ENCODE results near the gene IFI30. TPM values are rescaled to one million over a fixed set of nuclear protein-coding genes. Genes with fewer than 3 reads are reported as not detected.

IFI30 gene
- total RNA-seq, 4 donors from 2014 or later = 10.0 to 50.8 (median 32.8) TPM

- TF ChIP-seq POLR2A (IDR thresholded peaks at IDR 0.05) = no peak
- in situ Hi-C loops (cut with MboI; ENCODE audit: low pct_ligation_motif_present in 1 of 4, low pct_unique_long_range_greater_than_20kb in 1 of 4, low sequenced_read_pairs in 3 of 4) = no loop called here
- intact Hi-C loops (cut with DNase I; ENCODE audit: low total_unique reads) = no loop called here
- Histone ChIP-seq H3K4me1 (no peaks in the 10 kb centered on the region), H3K27ac (no peak overlapping the region), H3K4me3 (no peak overlapping the region), H3K9me3 (no peaks in the 10 kb centered on the region), H3K27me3 (no peaks in the 10 kb centered on the region), H3K36me3 (peaks cover 0 to 49% (median 20%) of the 10 kb centered on the region in 4 donors)
- no peak for DNase-seq
- 97% methylated on average over 15 of the region's 19 CpGs; no CpG with 5 or more reads in 1 of the 2 donors for WGBS, 2 donors (ENCODE audit: low coverage in 1 of 2)
These were observed 28.1 kb upstream of the IFI30 start for GRCh38 chr19:18145391-18145999.

GRCh38 chr19:18147396-18147795 lies 26.2 kb upstream of the IFI30 start:
- H3K9me3 ChIP-seq = no peaks in the 10 kb centered on the region
- H3K4me1 ChIP-seq = peaks cover 8 to 10% (median 9%) of the 10 kb centered on the region in 4 donors
- intact Hi-C loops (cut with DNase I; ENCODE audit: low total_unique reads) = no loop called here
- H3K36me3 ChIP-seq = peaks cover 0 to 37% (median 16%) of the 10 kb centered on the region in 4 donors
- H3K27me3 ChIP-seq = no peaks in the 10 kb centered on the region
- H3K27ac ChIP-seq = no peak overlapping the region
- in situ Hi-C loops (cut with MboI; ENCODE audit: low pct_ligation_motif_present in 1 of 4, low pct_unique_long_range_greater_than_20kb in 1 of 4, low sequenced_read_pairs in 3 of 4) = no loop called here
- TF ChIP-seq POLR2A (IDR thresholded peaks at IDR 0.05) (no peak), POLR2AphosphoS5 (IDR thresholded peaks at IDR 0.05) (no peak), CTCF (IDR thresholded peaks at IDR 0.05) (no peak), EP300 (IDR thresholded peaks at IDR 0.05; ENCODE audit: low read depth) (no peak)
- WGBS, 2 donors (ENCODE audit: low coverage in 1 of 2) = 94% methylated on average over 13 of the region's 13 CpGs; no CpG with 5 or more reads in 1 of the 2 donors
- DNase-seq = no peak
- no peak overlapping the region for H3K4me3 ChIP-seq

GRCh38 chr19:18149596-18149975 lies 24.0 kb upstream of the IFI30 start:
- H3K4me1 ChIP-seq = peaks cover 19 to 21% (median 20%) of the 10 kb centered on the region in 4 donors
- 78 to 90% methylated on average over 9 to 16 of the region's 16 CpGs for WGBS, 2 donors (ENCODE audit: low coverage in 1 of 2)
- H3K4me3 ChIP-seq = no peak overlapping the region
- no peaks in the 10 kb centered on the region for H3K27me3 ChIP-seq
- in situ Hi-C loops (cut with MboI; ENCODE audit: low pct_ligation_motif_present in 1 of 4, low pct_unique_long_range_greater_than_20kb in 1 of 4, low sequenced_read_pairs in 3 of 4) (no loop called here), intact Hi-C loops (cut with DNase I; ENCODE audit: low total_unique reads) (no loop called here)
- H3K36me3 ChIP-seq = peaks cover 0 to 21% (median 8%) of the 10 kb centered on the region in 4 donors
- H3K27ac ChIP-seq = no peak overlapping the region
- DNase-seq = no peak
- no peaks in the 10 kb centered on the region for H3K9me3 ChIP-seq
- TF ChIP-seq POLR2A (IDR thresholded peaks at IDR 0.05) (no peak), EP300 (IDR thresholded peaks at IDR 0.05; ENCODE audit: low read depth) (no peak), POLR2AphosphoS5 (IDR thresholded peaks at IDR 0.05) (no peak)

GRCh38 chr19:18150776-18151624 lies 22.6 kb upstream of the IFI30 start:
- no peaks in the 10 kb centered on the region for H3K9me3 ChIP-seq
- WGBS, 2 donors (ENCODE audit: low coverage in 1 of 2) = 90% methylated on average over 18 of the region's 18 CpGs; no CpG with 5 or more reads in 1 of the 2 donors
- H3K36me3 ChIP-seq = peaks cover 0 to 8% (median 2%) of the 10 kb centered on the region in 4 donors
- no peak for DNase-seq
- H3K4me3 ChIP-seq = no peak overlapping the region
- no peak for TF ChIP-seq EP300 (IDR thresholded peaks at IDR 0.05; ENCODE audit: low read depth)
- TF ChIP-seq POLR2AphosphoS5 (IDR thresholded peaks at IDR 0.05) = no peak
- TF ChIP-seq CTCF (IDR thresholded peaks at IDR 0.05) = no peak
- TF ChIP-seq POLR2A (IDR thresholded peaks at IDR 0.05) = no peak
- peak overlapping the region in 2 of 4 donors; percentile 94 to 99 for H3K27ac ChIP-seq
- no peaks in the 10 kb centered on the region for H3K27me3 ChIP-seq
- in situ Hi-C loops (cut with MboI; ENCODE audit: low pct_ligation_motif_present in 1 of 4, low pct_unique_long_range_greater_than_20kb in 1 of 4, low sequenced_read_pairs in 3 of 4) = no loop called here
- H3K4me1 ChIP-seq = peaks cover 26 to 30% (median 29%) of the 10 kb centered on the region in 4 donors
- intact Hi-C loops (cut with DNase I; ENCODE audit: low total_unique reads) = no loop called here

- WGBS, 2 donors (ENCODE audit: low coverage in 1 of 2) = 2% methylated on average over 22 of the region's 22 CpGs; no CpG with 5 or more reads in 1 of the 2 donors
- intact Hi-C loops (cut with DNase I; ENCODE audit: low total_unique reads) (no loop called here), in situ Hi-C loops (cut with MboI; ENCODE audit: low pct_ligation_motif_present in 1 of 4, low pct_unique_long_range_greater_than_20kb in 1 of 4, low sequenced_read_pairs in 3 of 4) (no loop called here)
- H3K9me3 ChIP-seq = no peaks in the 10 kb centered on the region
- no peaks in the 10 kb centered on the region for H3K27me3 ChIP-seq
- peaks cover 37 to 44% (median 44%) of the 10 kb centered on the region in 4 donors for H3K4me1 ChIP-seq
- TF ChIP-seq EP300 (IDR thresholded peaks at IDR 0.05; ENCODE audit: low read depth) (no peak), POLR2A (IDR thresholded peaks at IDR 0.05) (no peak), CTCF (IDR thresholded peaks at IDR 0.05) (peak; percentile 54 to 88 (median 57)), POLR2AphosphoS5 (IDR thresholded peaks at IDR 0.05) (peak in 2 of 3 donors; percentile 38 to 49)
- H3K4me3 ChIP-seq = peak overlapping the region; percentile 49 to 89 (median 73)
- DNase-seq = peak; percentile 98
- H3K27ac ChIP-seq = peak overlapping the region; percentile 94 to 99 (median 97)
- peaks cover 0 to 1% (median under 1%) of the 10 kb centered on the region in 4 donors for H3K36me3 ChIP-seq
These were observed 21.2 kb upstream of the IFI30 start for GRCh38 chr19:18152442-18152816.
